ENCODE measurements around the gene FAM167B. TPM values are rescaled to one million over a fixed set of nuclear protein-coding genes. Genes with fewer than 3 reads are reported as not detected.
"Not testable (repeated sequence)": the region's sequence is repeated elsewhere in the genome, so short reads cannot be mapped to it uniquely, and the experiment has no call there.

FAM167B gene
- total and polyA plus RNA-seq, 4 donors: 3.6 to 11.8 (median 6.7) TPM

GRCh38 chr1:32250893-32251716 lies 4.1 kb downstream of the FAM167B start, which contains the start of gene LCK:
Gene LCK (plus strand): TSS chr1:32251265. CDS start chr1:32274330, 23,065 bp downstream.
- DNase-seq: no peak
- Histone ChIP-seq H3K36me3 (ENCODE audit: control insufficient read depth in 1 of 2, insufficient read depth in 2 of 2, low read length in 1 of 2) (no peaks in the 10 kb centered on the region), H3K27me3 (ENCODE audit: control insufficient read depth in 1 of 2, insufficient read depth in 2 of 2, low read length in 1 of 2) (no peaks in the 10 kb centered on the region), H3K27ac (ENCODE audit: low read depth in 1 of 2, low read length in 2 of 2) (no peak within 1 kb of the TSS), H3K9me3 (ENCODE audit: control insufficient read depth, low read length) (no peaks in the 10 kb centered on the region), H3K4me3 (ENCODE audit: low read length in 2 of 2) (no peak within 1 kb of the TSS), H3K4me1 (ENCODE audit: control insufficient read depth in 1 of 2, insufficient read depth in 2 of 2, low read length in 2 of 2) (no peaks in the 10 kb centered on the region)
- 83 to 86% methylated on average over 25 of the region's 25 CpGs for whole genome bisulfite sequencing, 2 donors
- no peak for ATAC-seq (ENCODE audit: low FRiP score)
- intact Hi-C loops (cut with DNase I): no loop called here

GRCh38 chr1:32255072-32256071 lies 8.3 kb downstream of the FAM167B start:
- DNase-seq (no peak), ATAC-seq (ENCODE audit: low FRiP score) (no peak)
- Histone ChIP-seq H3K4me1 (ENCODE audit: control insufficient read depth in 1 of 2, insufficient read depth in 2 of 2, low read length in 2 of 2) (no peaks in the 10 kb centered on the region), H3K27ac (ENCODE audit: low read depth in 1 of 2, low read length in 2 of 2) (no peak overlapping the region), H3K27me3 (ENCODE audit: control insufficient read depth in 1 of 2, insufficient read depth in 2 of 2, low read length in 1 of 2) (no peaks in the 10 kb centered on the region), H3K4me3 (ENCODE audit: low read length in 2 of 2) (no peak overlapping the region), H3K9me3 (ENCODE audit: control insufficient read depth, low read length) (no peaks in the 10 kb centered on the region), H3K36me3 (ENCODE audit: control insufficient read depth in 1 of 2, insufficient read depth in 2 of 2, low read length in 1 of 2) (no peaks in the 10 kb centered on the region)
- intact Hi-C loops (cut with DNase I): no loop called here
- 87 to 89% methylated on average over 10 of the region's 10 CpGs for WGBS, 2 donors

DNA sequence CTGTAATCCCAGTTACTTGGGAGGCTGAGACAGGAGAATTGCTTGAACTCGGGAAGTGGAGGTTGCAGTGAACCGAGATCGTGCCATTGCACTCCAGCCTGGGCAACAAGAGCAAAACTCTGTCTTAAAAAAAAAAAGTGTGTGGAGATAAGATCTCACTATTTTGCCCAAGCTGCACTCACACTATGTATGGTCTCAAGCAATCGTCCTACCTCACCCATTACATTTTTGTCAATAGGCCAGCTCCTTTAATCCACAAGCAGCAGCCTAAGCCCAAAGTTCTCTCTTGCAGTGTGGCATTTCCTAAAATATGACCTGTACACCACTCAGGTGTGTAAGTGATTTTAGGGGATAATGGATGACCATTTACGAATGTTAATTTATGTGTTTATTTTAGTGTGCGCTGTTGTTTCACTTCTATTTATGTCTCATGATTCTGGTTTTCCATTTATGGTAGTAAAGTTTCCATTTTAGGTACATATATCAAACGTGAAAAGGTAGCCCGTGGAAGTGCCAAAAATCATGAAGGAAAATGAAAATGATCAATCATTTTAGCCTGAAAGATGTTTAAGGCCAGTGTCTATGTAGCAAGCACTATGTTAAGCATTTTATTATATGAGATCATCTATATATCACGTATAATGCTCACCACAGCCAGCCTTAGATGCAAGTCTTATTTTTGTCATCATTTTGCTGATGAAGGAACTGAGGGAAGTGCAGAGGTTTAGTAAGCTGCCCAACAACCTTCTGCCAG lies 9.6 kb downstream of the FAM167B start:
- Histone ChIP-seq H3K27me3 (ENCODE audit: control insufficient read depth in 1 of 2, insufficient read depth in 2 of 2, low read length in 1 of 2) (no peaks in the 10 kb centered on the region), H3K4me3 (ENCODE audit: low read length in 2 of 2) (no peak overlapping the region), H3K36me3 (ENCODE audit: control insufficient read depth in 1 of 2, insufficient read depth in 2 of 2, low read length in 1 of 2) (no peaks in the 10 kb centered on the region), H3K4me1 (ENCODE audit: control insufficient read depth in 1 of 2, insufficient read depth in 2 of 2, low read length in 2 of 2) (no peaks in the 10 kb centered on the region), H3K9me3 (ENCODE audit: control insufficient read depth, low read length) (no peaks in the 10 kb centered on the region), H3K27ac (ENCODE audit: low read depth in 1 of 2, low read length in 2 of 2) (no peak overlapping the region)
- 60 to 64% methylated on average over 9 of the region's 9 CpGs for WGBS, 2 donors
- intact Hi-C loops (cut with DNase I): no loop called here
- no peak for DNase-seq
- no peak for ATAC-seq (ENCODE audit: low FRiP score)

- Histone ChIP-seq H3K36me3 (ENCODE audit: control insufficient read depth in 1 of 2, insufficient read depth in 2 of 2, low read length in 1 of 2) (no peaks in the 10 kb centered on the region), H3K4me3 (ENCODE audit: low read length in 2 of 2) (no peak overlapping the region), H3K9me3 (ENCODE audit: control insufficient read depth, low read length) (no peaks in the 10 kb centered on the region), H3K4me1 (ENCODE audit: control insufficient read depth in 1 of 2, insufficient read depth in 2 of 2, low read length in 2 of 2) (no peaks in the 10 kb centered on the region), H3K27ac (ENCODE audit: low read depth in 1 of 2, low read length in 2 of 2) (no peak overlapping the region), H3K27me3 (ENCODE audit: control insufficient read depth in 1 of 2, insufficient read depth in 2 of 2, low read length in 1 of 2) (no peaks in the 10 kb centered on the region)
- ATAC-seq (ENCODE audit: low FRiP score) (no peak), DNase-seq (no peak)
- intact Hi-C loops (cut with DNase I): no loop called here
- 87 to 89% methylated on average over 6 of the region's 6 CpGs for WGBS, 2 donors
Measured at GRCh38 chr1:32257227-32257508, 10.1 kb downstream of the FAM167B start.

GRCh38 chr1:32263236-32263593 lies 16.2 kb downstream of the FAM167B start:
- H3K27me3 ChIP-seq (ENCODE audit: control insufficient read depth in 1 of 2, insufficient read depth in 2 of 2, low read length in 1 of 2); DNase-seq; ATAC-seq (ENCODE audit: low FRiP score); H3K27ac ChIP-seq (ENCODE audit: low read depth in 1 of 2, low read length in 2 of 2); intact Hi-C loops (cut with DNase I); H3K36me3 ChIP-seq (ENCODE audit: control insufficient read depth in 1 of 2, insufficient read depth in 2 of 2, low read length in 1 of 2); H3K4me1 ChIP-seq (ENCODE audit: control insufficient read depth in 1 of 2, insufficient read depth in 2 of 2, low read length in 2 of 2); H3K4me3 ChIP-seq (ENCODE audit: low read length in 2 of 2); H3K9me3 ChIP-seq (ENCODE audit: control insufficient read depth, low read length): not testable (repeated sequence)
- WGBS, 2 donors: 95 to 97% methylated on average over 4 of the region's 4 CpGs

- no peak overlapping the region for H3K4me3 ChIP-seq (ENCODE audit: low read length in 2 of 2)
- no peak overlapping the region for H3K27ac ChIP-seq (ENCODE audit: low read depth in 1 of 2, low read length in 2 of 2)
- no peaks in the 10 kb centered on the region for H3K27me3 ChIP-seq (ENCODE audit: control insufficient read depth in 1 of 2, insufficient read depth in 2 of 2, low read length in 1 of 2)
- DNase-seq (no peak), ATAC-seq (ENCODE audit: low FRiP score) (no peak)
- intact Hi-C loops (cut with DNase I): no loop called here
- peaks cover 0 to 2% of the 10 kb centered on the region in 2 donors for H3K4me1 ChIP-seq (ENCODE audit: control insufficient read depth in 1 of 2, insufficient read depth in 2 of 2, low read length in 2 of 2)
- 91 to 92% methylated on average over 4 of the region's 4 CpGs for WGBS, 2 donors
- no peaks in the 10 kb centered on the region for H3K9me3 ChIP-seq (ENCODE audit: control insufficient read depth, low read length)
- no peaks in the 10 kb centered on the region for H3K36me3 ChIP-seq (ENCODE audit: control insufficient read depth in 1 of 2, insufficient read depth in 2 of 2, low read length in 1 of 2)
Measured at GRCh38 chr1:32263744-32264143, 16.7 kb downstream of the FAM167B start.

GRCh38 chr1:32265846-32266245 lies 18.8 kb downstream of the FAM167B start:
- WGBS, 2 donors: 92 to 95% methylated on average over 9 of the region's 9 CpGs
- intact Hi-C loops (cut with DNase I): no loop called here
- no peak overlapping the region for H3K27ac ChIP-seq (ENCODE audit: low read depth in 1 of 2, low read length in 2 of 2)

DNA sequence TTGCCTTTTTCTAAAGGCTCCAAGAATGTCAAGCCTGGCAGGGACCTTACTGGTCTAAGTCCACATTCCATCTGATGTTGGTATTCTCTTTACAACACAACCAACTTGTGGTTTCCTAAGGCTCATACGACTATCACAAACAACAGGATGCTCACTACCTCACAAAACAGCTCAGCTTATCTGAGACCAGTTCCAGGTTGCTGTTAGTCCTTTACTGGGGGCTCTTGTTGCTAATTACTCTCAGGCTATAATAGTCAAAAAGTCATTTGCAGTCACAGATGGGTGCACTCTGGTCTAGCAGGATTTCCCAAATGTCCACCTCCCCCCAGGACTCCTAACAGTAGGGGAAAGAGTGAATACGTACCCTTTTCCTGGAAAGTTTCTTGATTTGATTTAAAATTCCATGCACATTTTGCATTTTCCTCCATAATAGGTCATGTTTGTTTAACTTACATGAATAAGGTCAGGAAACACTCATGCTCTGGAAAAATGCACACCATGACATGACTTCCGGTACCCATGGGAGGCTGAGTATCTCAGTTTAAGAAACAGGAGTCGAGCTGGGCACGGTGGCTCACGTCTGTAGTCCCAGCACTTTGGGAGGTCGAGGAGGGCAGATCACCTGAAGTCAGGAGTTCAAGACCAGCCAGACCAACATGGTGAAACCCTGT lies 20.0 kb downstream of the FAM167B start:
- Histone ChIP-seq H3K27ac (ENCODE audit: low read depth in 1 of 2, low read length in 2 of 2) (no peak overlapping the region), H3K27me3 (ENCODE audit: control insufficient read depth in 1 of 2, insufficient read depth in 2 of 2, low read length in 1 of 2) (no peaks in the 10 kb centered on the region), H3K4me1 (ENCODE audit: control insufficient read depth in 1 of 2, insufficient read depth in 2 of 2, low read length in 2 of 2) (peaks cover 0 to 2% of the 10 kb centered on the region in 2 donors), H3K9me3 (ENCODE audit: control insufficient read depth, low read length) (no peaks in the 10 kb centered on the region), H3K36me3 (ENCODE audit: control insufficient read depth in 1 of 2, insufficient read depth in 2 of 2, low read length in 1 of 2) (no peaks in the 10 kb centered on the region), H3K4me3 (ENCODE audit: low read length in 2 of 2) (no peak overlapping the region)
- intact Hi-C loops (cut with DNase I): no loop called here
- 11 to 15% methylated on average over 7 of the region's 7 CpGs for WGBS, 2 donors
- DNase-seq (no peak), ATAC-seq (ENCODE audit: low FRiP score) (no peak)

More at GRCh38 chr1:32265846-32266245, 18.8 kb downstream of the FAM167B start:
- Histone ChIP-seq H3K36me3 (ENCODE audit: control insufficient read depth in 1 of 2, insufficient read depth in 2 of 2, low read length in 1 of 2) (no peaks in the 10 kb centered on the region), H3K4me1 (ENCODE audit: control insufficient read depth in 1 of 2, insufficient read depth in 2 of 2, low read length in 2 of 2) (peaks cover 0 to 2% of the 10 kb centered on the region in 2 donors), H3K4me3 (ENCODE audit: low read length in 2 of 2) (no peak overlapping the region), H3K27me3 (ENCODE audit: control insufficient read depth in 1 of 2, insufficient read depth in 2 of 2, low read length in 1 of 2) (no peaks in the 10 kb centered on the region), H3K9me3 (ENCODE audit: control insufficient read depth, low read length) (no peaks in the 10 kb centered on the region)
- DNase-seq: no peak
- ATAC-seq (ENCODE audit: low FRiP score): no peak

Measured in aorta (tissue), 5 donors.